ENCODE results near the gene IRF2BP2. TPM values are rescaled to one million over a fixed set of nuclear protein-coding genes. Genes with fewer than 3 reads are reported as not detected.

The IRF2BP2 gene
- total RNA-seq, 2 donors from 2014 or later = 74.5 to 76.3 TPM

GRCh38 chr1:234631721-234632125 is 21.7 kb upstream of the IRF2BP2 start:
- DNase-seq (ENCODE audit: low spot score) = no peak

GRCh38 chr1:234629026-234629425 is 19.0 kb upstream of the IRF2BP2 start:
- DNase-seq (ENCODE audit: low spot score) = no peak
- Histone ChIP-seq H3K4me1 (peaks cover 0 to 5% of the 10 kb centered on the region in 2 donors), H3K27me3 (no peaks in the 10 kb centered on the region), H3K27ac (no peak overlapping the region), H3K9me3 (no peaks in the 10 kb centered on the region), H3K4me3 (no peak overlapping the region), H3K36me3 (no peaks in the 10 kb centered on the region)
- TF ChIP-seq CTCF (IDR thresholded peaks at IDR 0.05) = no peak

More at GRCh38 chr1:234631721-234632125, 21.7 kb upstream of the IRF2BP2 start:
- no peaks in the 10 kb centered on the region for H3K27me3 ChIP-seq
- no peak for TF ChIP-seq CTCF (IDR thresholded peaks at IDR 0.05)
- no peak overlapping the region for H3K4me3 ChIP-seq
- no peaks in the 10 kb centered on the region for H3K9me3 ChIP-seq
- no peaks in the 10 kb centered on the region for H3K36me3 ChIP-seq
- H3K4me1 ChIP-seq = no peaks in the 10 kb centered on the region
- no peak overlapping the region for H3K27ac ChIP-seq

- H3K4me3 ChIP-seq = no peak overlapping the region
- no peaks in the 10 kb centered on the region for H3K27me3 ChIP-seq
- TF ChIP-seq CTCF (IDR thresholded peaks at IDR 0.05) = no peak
- no peaks in the 10 kb centered on the region for H3K36me3 ChIP-seq
- H3K27ac ChIP-seq = no peak overlapping the region
- peaks cover 0 to 6% of the 10 kb centered on the region in 2 donors for H3K4me1 ChIP-seq
- no peaks in the 10 kb centered on the region for H3K9me3 ChIP-seq
- DNase-seq (ENCODE audit: low spot score) = no peak
Measured at GRCh38 chr1:234628089-234628488, 18.1 kb upstream of the IRF2BP2 start.

GRCh38 chr1:234627009-234627950 is 17.3 kb upstream of the IRF2BP2 start:
- no peak overlapping the region for H3K4me3 ChIP-seq
- no peak for DNase-seq (ENCODE audit: low spot score)
- H3K36me3 ChIP-seq = no peaks in the 10 kb centered on the region
- H3K9me3 ChIP-seq = no peaks in the 10 kb centered on the region
- TF ChIP-seq CTCF (IDR thresholded peaks at IDR 0.05) = no peak
- no peak overlapping the region for H3K27ac ChIP-seq
- peaks cover 0 to 6% of the 10 kb centered on the region in 2 donors for H3K4me1 ChIP-seq
- no peaks in the 10 kb centered on the region for H3K27me3 ChIP-seq

- no peak for DNase-seq (ENCODE audit: low spot score)
- no peak overlapping the region for H3K27ac ChIP-seq
- H3K4me1 ChIP-seq = peaks cover 0 to 7% of the 10 kb centered on the region in 2 donors
- no peaks in the 10 kb centered on the region for H3K36me3 ChIP-seq
- H3K27me3 ChIP-seq = no peaks in the 10 kb centered on the region
- H3K4me3 ChIP-seq = no peak overlapping the region
- TF ChIP-seq CTCF (IDR thresholded peaks at IDR 0.05) = no peak
- no peaks in the 10 kb centered on the region for H3K9me3 ChIP-seq
Measured at GRCh38 chr1:234626391-234626790, 16.4 kb upstream of the IRF2BP2 start.
